ENCODE results near the gene ZHX3. TPM values are rescaled to one million over a fixed set of nuclear protein-coding genes. Genes with fewer than 3 reads are reported as not detected.

The ZHX3 gene
- total and polyA plus RNA-seq, 9 of the 15 experiments (the other 6 are each of a cell fraction or from before 2014, with no cell fraction given): 0.80 to 14.6 (median 4.9) TPM

DNA sequence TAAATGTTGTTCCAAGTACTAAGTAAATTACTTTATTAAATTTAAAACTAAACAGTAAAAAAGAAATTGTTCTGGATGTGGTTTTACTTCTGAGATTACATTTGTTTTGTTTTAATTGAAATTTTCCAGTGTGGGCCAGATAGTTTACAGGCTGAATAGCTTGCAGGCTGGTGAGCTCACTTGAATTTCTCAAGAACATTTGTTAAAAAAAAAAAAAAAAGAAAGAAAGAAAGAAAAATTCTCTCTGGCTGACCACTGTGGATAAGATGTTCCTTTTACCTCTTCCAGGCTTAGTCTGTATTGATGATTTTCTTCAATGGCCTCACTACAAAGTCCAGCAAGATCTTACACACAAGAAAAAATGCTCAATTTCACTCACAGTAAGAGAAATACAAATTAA, 94.8 kb downstream of the ZHX3 start:
- FAIRE-seq (no peak), DNase-seq (ENCODE audit: extremely low read depth in 1 of 4, low spot score in 3 of 4) (no peak), ATAC-seq (no peak)
- H3K27ac ChIP-seq (ENCODE audit: extremely low read depth, low read depth, low read length): no peak overlapping the region
- no peaks in the 10 kb centered on the region for H3K4me1 ChIP-seq (replicated peaks in 1 of 2; ENCODE audit: control insufficient read depth in 2 of 2, insufficient read depth in 2 of 2, low read length in 2 of 2)
- in situ Hi-C loops (cut with MboI) (no loop called here), intact Hi-C loops (cut with micrococcal nuclease) (no loop called here)
- no peaks in the 10 kb centered on the region for H3K9me3 ChIP-seq (replicated peaks; ENCODE audit: control insufficient read depth, insufficient read depth, low read depth, low read length)
- H2AFZ ChIP-seq (ENCODE audit: low read depth, low read length): no peak overlapping the region
- H3K4me2 ChIP-seq (ENCODE audit: insufficient read depth, low read length): no peak overlapping the region
- H3K9ac ChIP-seq (ENCODE audit: insufficient read depth in 1 of 2, low read depth in 2 of 2, low read length in 2 of 2): no peak overlapping the region
- H3K79me2 ChIP-seq (ENCODE audit: control insufficient read depth, insufficient read depth, low read length): no peaks in the 10 kb centered on the region
- POLR2A ChIA-PET: interaction anchor here (1.9 kb wide), 1 partner anchor 16 kb away, joined by 4 read pairs; no protein-coding TSS in a partner anchor
- no peaks in the 10 kb centered on the region for H3K27me3 ChIP-seq (ENCODE audit: control insufficient read depth in 2 of 2, insufficient read depth in 2 of 2, low read length in 2 of 2)
- CTCF ChIA-PET (ENCODE audit: low intra/inter-chr PET ratio): interaction anchor here (0.6 to 0.7 kb wide), 2 partner anchors 49 to 163 kb away, joined by 4 to 6 read pairs; no protein-coding TSS in a partner anchor
- H4K20me1 ChIP-seq (replicated peaks; ENCODE audit: control insufficient read depth, insufficient read depth, low read length): no peaks in the 10 kb centered on the region
- TF ChIP-seq JUN (IDR thresholded peaks at IDR 0.05; ENCODE audit: borderline replicate concordance, low read depth, low read length): no peak
- no peak for TF ChIP-seq JUN (CRISPR knock-in tag; IDR thresholded peaks at IDR 0.05; ENCODE audit: borderline replicate concordance)
- TF ChIP-seq MTF1 (CRISPR knock-in tag; IDR thresholded peaks at IDR 0.05; ENCODE audit: borderline replicate concordance): no peak
- TF ChIP-seq SRSF7 (optimal IDR thresholded peaks at IDR 0.05; ENCODE audit: low read depth, low read length): no peak
- no peak for TF ChIP-seq MYBL2 (IDR thresholded peaks at IDR 0.05; ENCODE audit: low read depth)
- TF ChIP-seq MYBL2 (CRISPR knock-in tag; IDR thresholded peaks at IDR 0.05; ENCODE audit: borderline replicate concordance): no peak
- TF ChIP-seq POLR2A (conservative IDR thresholded peaks at IDR 0.05): no peak
- no peak for TF ChIP-seq NCOA2 (IDR thresholded peaks at IDR 0.05; ENCODE audit: partially characterized antibody in 2 of 2)
- TF ChIP-seq HINFP (tag; conservative IDR thresholded peaks at IDR 0.05; ENCODE audit: low read depth): no peak
- no peak for TF ChIP-seq HMGN3 (IDR thresholded peaks at IDR 0.05; ENCODE audit: borderline replicate concordance, extremely low read depth, insufficient read length, low read depth, low read length)
- TF ChIP-seq ZKSCAN8 (CRISPR knock-in tag; IDR thresholded peaks at IDR 0.05): no peak
- TF ChIP-seq BACH1 (tag; IDR thresholded peaks at IDR 0.05): no peak
- TF ChIP-seq ELF1 (tag; IDR thresholded peaks at IDR 0.05): no peak
- TF ChIP-seq NR2C1 (IDR thresholded peaks at IDR 0.05): no peak
- no peak for TF ChIP-seq NR2C1 (tag; IDR thresholded peaks at IDR 0.05)
- no peak for TF ChIP-seq POLR2AphosphoS5 (IDR thresholded peaks at IDR 0.05; ENCODE audit: control insufficient read depth, insufficient read depth, low read depth, low read length)
- no peak for TF ChIP-seq MYNN (IDR thresholded peaks at IDR 0.05)
- no peak for TF ChIP-seq MYNN (CRISPR knock-in tag; IDR thresholded peaks at IDR 0.05)
- TF ChIP-seq MTA1 (IDR thresholded peaks at IDR 0.05; ENCODE audit: borderline replicate concordance): no peak
- no peaks in the 10 kb centered on the region for H3K9me1 ChIP-seq (ENCODE audit: control insufficient read depth, insufficient read depth, low read length)
- H3K4me3 ChIP-seq: no peak overlapping the region
- BruUV-seq (replicated peaks): no TSS peak
- no peaks in the 10 kb centered on the region for H3K36me3 ChIP-seq (ENCODE audit: control insufficient read depth, insufficient read depth, low read length)
